Loucy (cell line): ENCODE results near the gene CACFD1.

Experiments used
- EZH2phosphoT487 ChIP-seq: fragments of 200-600 bp; IDR thresholded peaks from 2 replicates; pipeline ENCODE4 v1.6.1; 2018; ENCODE audit warnings: antibody characterized with exemption, mild to moderate bottlenecking, moderate library complexity, borderline replicate concordance
- TF ChIP-seq, protein P1 (sequence below): fragments of 200-600 bp; sonication (generic); conservative IDR thresholded peaks from 2 replicates; pipeline ENCODE4 v1.5.1; 2014; ENCODE audit warnings: mild to moderate bottlenecking, antibody characterized with exemption, low read length

DNA sequence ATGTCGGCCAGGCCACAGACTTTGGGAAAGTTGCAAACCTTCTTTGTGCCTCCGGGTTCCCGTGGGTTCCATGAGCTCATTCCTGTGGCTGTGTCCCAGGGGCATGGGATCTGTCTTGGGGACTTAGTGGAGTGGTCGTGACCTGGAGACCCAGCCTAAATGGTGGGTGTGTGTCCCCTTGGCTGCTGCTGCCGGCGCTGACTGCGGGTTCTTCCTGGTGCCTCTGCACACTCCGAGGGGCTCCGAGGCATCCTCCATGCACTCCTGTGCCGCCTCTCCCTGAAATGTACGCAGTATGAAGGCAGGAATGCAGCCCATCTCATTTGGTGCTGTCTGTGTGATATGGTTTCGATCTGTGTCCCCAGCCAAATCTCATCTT, 40.1 kb downstream of the CACFD1 start:
- TF ChIP-seq, protein P1, sequence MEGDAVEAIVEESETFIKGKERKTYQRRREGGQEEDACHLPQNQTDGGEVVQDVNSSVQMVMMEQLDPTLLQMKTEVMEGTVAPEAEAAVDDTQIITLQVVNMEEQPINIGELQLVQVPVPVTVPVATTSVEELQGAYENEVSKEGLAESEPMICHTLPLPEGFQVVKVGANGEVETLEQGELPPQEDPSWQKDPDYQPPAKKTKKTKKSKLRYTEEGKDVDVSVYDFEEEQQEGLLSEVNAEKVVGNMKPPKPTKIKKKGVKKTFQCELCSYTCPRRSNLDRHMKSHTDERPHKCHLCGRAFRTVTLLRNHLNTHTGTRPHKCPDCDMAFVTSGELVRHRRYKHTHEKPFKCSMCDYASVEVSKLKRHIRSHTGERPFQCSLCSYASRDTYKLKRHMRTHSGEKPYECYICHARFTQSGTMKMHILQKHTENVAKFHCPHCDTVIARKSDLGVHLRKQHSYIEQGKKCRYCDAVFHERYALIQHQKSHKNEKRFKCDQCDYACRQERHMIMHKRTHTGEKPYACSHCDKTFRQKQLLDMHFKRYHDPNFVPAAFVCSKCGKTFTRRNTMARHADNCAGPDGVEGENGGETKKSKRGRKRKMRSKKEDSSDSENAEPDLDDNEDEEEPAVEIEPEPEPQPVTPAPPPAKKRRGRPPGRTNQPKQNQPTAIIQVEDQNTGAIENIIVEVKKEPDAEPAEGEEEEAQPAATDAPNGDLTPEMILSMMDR, result no peak
- TF ChIP-seq EZH2phosphoT487, result no peak
